ENCODE data around the gene UCHL1. TPM values are rescaled to one million over a fixed set of nuclear protein-coding genes. Genes with fewer than 3 reads are reported as not detected.

The UCHL1 gene
- total RNA-seq, 1 experiment from 2014 or later = 0.54 TPM

- Histone ChIP-seq H3K9ac (ENCODE audit: low read length) (0 out of 2 replicates have a peak overlapping the region, but pooled peaks have one; percentile 2), H3K9me3 (ENCODE audit: control insufficient read depth in 1 of 2, insufficient read depth in 1 of 2, low read depth in 1 of 2, low read length in 2 of 2) (no peaks in the 10 kb centered on the region), H3K27ac (ENCODE audit: low read depth, low read length) (no peak overlapping the region; the same call in 1 of the 2 replicates), H3K36me3 (ENCODE audit: control insufficient read depth in 1 of 2, insufficient read depth in 2 of 2, low read length in 2 of 2) (no peaks in the 10 kb centered on the region), H2AFZ (ENCODE audit: low read depth, low read length, poor library complexity, severe bottlenecking) (no peak overlapping the region), H3K4me1 (ENCODE audit: control insufficient read depth in 1 of 2, insufficient read depth in 2 of 2, low read length in 2 of 2) (peaks cover 53 to 77% of the 10 kb centered on the region in 2 experiments), H3K27me3 (ENCODE audit: insufficient read depth, low read length) (no peaks in the 10 kb centered on the region), H3K9me2 (ENCODE audit: insufficient read depth) (no peaks in the 10 kb centered on the region), H3K4me2 (ENCODE audit: low read length) (peak overlapping the region; percentile 55), H4K20me1 (ENCODE audit: insufficient read depth) (no peaks in the 10 kb centered on the region), H3K4me3 (replicated peaks in 1 of 2; ENCODE audit: low read depth in 1 of 2, low read length in 2 of 2) (no peak overlapping the region), H3K79me2 (ENCODE audit: insufficient read depth, low read length) (peaks cover 91% of the 10 kb centered on the region)
- CTCF ChIA-PET = interaction anchor here (2.4 kb wide), 1 partner anchor 234 kb away, joined by 11 read pairs; no protein-coding TSS in a partner anchor
- BruUV-seq (replicated peaks) = no TSS peak
- DNase-seq (ENCODE audit: low read depth, low spot score) = no peak
- RAD21 ChIA-PET (ENCODE audit: low non-redundant PET in 1 of 2, low total read pairs in 2 of 2, uncharacterized antibody in 2 of 2, unreplicated experiment in 2 of 2) = no interaction called here
- no peak for ATAC-seq
- intact Hi-C loops (cut with micrococcal nuclease) = loop anchor here (10.0 kb wide), 1 partner anchor 475 kb away; no protein-coding TSS in a partner anchor
- POLR2A ChIA-PET = no interaction called here
- TF ChIP-seq ZBTB33 (IDR thresholded peaks at IDR 0.05; ENCODE audit: extremely low read depth, insufficient replicate concordance, low read length) (no peak), EZH2phosphoT487 (IDR thresholded peaks at IDR 0.05; ENCODE audit: borderline replicate concordance) (no peak), ZFX (IDR thresholded peaks at IDR 0.05) (no peak), SRF (IDR thresholded peaks at IDR 0.05; ENCODE audit: low read depth) (no peak), EGR1 (IDR thresholded peaks at IDR 0.05; ENCODE audit: low read depth) (no peak), POLR2AphosphoS5 (IDR thresholded peaks at IDR 0.05; ENCODE audit: low read depth, low read length) (no peak)
- TF ChIP-seq, protein P1, sequence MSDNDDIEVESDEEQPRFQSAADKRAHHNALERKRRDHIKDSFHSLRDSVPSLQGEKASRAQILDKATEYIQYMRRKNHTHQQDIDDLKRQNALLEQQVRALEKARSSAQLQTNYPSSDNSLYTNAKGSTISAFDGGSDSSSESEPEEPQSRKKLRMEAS (IDR thresholded peaks at IDR 0.05) = no peak
These were observed 46.8 kb upstream of the UCHL1 start for GRCh38 chr4:41209901-41210300.
